ENCODE data around the gene GPR52. TPM values are rescaled to one million over a fixed set of nuclear protein-coding genes. Genes with fewer than 3 reads are reported as not detected.

The GPR52 gene
- total RNA-seq, 1 experiment from 2014 or later: not detected

DNA sequence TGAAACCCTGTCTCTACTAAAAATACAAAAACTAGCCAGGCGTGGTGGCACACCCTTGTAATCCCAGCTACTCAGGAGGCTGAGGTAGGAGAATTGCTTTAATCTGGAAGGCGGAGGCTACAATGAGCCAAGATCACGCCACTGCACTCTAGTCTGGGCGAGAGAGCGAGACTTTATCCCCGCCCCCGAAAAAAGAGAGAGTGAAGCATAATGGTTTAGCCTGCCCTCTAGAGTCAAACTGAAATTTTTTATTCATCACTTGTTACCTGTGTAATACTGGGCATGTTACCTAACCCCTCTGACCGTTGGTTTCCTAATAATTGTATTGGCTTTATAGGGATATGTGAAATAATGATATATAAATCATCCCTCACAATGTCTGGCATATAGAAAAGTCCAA, 18.8 kb downstream of the GPR52 start:
- no peak for DNase-seq (ENCODE audit: low read depth)

DNA sequence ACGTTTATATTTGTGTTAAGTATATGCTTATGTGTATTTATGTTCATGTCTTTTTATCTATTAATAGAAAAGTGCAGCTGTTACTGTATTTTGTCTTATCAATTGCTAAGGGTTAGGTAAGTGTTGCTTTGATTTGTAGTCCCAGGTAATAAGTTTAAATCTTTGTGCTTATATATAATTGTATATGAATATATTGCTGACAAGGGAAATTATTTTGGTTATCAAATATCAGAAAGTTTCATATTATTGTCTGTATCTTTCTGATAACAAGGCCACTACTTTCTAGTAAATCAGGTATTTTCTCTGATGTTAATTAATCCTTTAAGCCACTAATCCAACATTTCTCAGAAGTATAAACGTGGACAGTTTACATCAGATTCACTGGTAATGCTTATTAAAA, 21.3 kb downstream of the GPR52 start:
- no peak for DNase-seq (ENCODE audit: low read depth)

GRCh38 chr1:174469687-174470086, 21.9 kb downstream of the GPR52 start:
- peak; percentile 3 for DNase-seq (ENCODE audit: low read depth)

DNA sequence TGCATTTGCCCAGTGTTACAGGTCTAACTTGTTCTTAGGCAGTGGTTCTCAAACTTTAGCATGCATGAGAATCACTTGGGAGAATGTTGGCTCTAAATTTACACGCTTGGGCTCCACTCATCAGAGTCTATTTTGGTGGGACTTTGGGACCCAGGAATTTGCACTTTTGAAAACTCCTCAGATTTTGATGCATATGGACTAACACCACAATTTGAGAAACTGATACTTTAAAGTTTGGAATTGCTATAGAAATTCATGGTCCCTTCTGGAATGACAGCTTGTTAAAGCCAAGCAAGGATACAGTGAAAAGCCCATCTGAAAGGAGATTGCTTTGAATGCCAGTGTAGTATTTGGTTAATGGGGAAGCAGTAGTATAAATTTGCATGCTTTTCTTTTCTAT, 31.5 kb downstream of the GPR52 start:
- no peak for DNase-seq (ENCODE audit: low read depth)

DNA sequence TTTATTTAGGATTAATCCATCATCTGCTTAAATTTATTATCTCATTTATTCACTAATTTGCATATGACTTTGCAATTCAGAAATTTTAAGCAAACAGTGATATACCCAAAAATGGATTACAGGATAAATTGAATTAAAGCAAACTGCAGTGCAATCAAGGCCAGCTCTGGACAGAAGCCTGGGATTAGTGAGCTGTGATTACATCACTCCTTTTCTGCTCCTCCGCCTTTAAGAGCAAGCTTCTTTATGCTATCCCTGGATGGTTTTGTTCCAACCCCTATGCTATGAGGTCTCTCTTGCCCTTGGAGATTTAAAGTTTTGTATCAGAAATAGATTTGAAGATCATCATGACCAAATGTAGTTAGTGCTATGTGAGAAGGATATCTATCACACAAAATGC, 32.6 kb downstream of the GPR52 start:
- no peak for DNase-seq (ENCODE audit: low read depth)

- DNase-seq (ENCODE audit: low read depth): no peak
Measured at GRCh38 chr1:174491606-174492005, 43.8 kb downstream of the GPR52 start.

DNA sequence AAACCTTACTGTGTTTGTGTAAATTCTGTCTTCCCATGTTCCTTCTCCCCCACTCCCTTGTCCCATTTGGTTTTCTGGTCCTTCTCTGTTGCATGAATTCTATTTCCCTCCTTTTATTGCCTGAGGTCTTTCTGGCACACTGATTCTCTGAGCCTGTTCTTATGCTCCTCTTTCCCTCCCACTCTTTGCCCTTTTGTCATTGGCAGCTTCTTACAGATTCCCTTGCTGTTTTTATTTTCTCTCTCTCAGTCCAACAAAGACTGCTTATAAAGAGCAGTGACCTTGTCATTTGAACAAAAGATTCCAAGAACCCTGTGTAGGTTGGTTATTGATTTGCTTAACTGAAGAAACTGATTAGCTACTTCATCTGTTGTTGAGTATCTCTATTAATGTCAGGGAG, 49.7 kb downstream of the GPR52 start:
- DNase-seq (ENCODE audit: low read depth): no peak
